Measurements from ENCODE around the gene STRBP. TPM values are rescaled to one million over a fixed set of nuclear protein-coding genes. Genes with fewer than 3 reads are reported as not detected.

The STRBP gene
- total RNA-seq, 2 donors from 2014 or later: 10.0 to 12.6 TPM

- no peak for TF ChIP-seq CTCF (IDR thresholded peaks at IDR 0.05)
- peaks cover 0 to 16% of the 10 kb centered on the region in 2 donors for H3K4me1 ChIP-seq
- no peaks in the 10 kb centered on the region for H3K9me3 ChIP-seq
- DNase-seq (ENCODE audit: low spot score): no peak
- no peaks in the 10 kb centered on the region for H3K27me3 ChIP-seq
- H3K36me3 ChIP-seq: peaks cover 20% of the 10 kb centered on the region
- no peak overlapping the region for H3K27ac ChIP-seq
- no peak overlapping the region for H3K4me3 ChIP-seq
Measured at GRCh38 chr9:123109540-123110279, 158.7 kb downstream of the STRBP start.

DNA sequence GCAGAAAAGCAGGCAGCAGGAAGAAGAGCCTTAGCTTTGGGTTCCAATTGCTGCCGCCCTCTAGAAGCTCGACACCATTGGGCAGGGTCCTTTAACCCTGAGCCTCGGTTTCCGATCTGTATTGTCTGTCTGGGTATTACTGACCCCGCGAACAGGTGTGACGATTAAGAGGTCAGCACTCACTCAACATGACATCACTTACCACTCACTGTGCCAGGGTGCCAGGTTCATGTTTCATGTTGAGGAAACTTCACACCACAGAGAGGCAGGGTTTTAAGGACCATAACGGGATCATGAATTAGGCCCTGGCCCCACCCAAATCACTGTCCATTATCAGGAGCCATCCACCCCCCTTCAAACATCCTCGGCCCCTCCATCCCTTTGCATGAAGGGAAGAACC lies 159.4 kb downstream of the STRBP start:
- no peak for DNase-seq (ENCODE audit: low spot score)
- peaks cover 0 to 16% of the 10 kb centered on the region in 2 donors for H3K4me1 ChIP-seq
- H3K4me3 ChIP-seq: no peak overlapping the region
- peaks cover 26% of the 10 kb centered on the region for H3K36me3 ChIP-seq
- TF ChIP-seq CTCF (IDR thresholded peaks at IDR 0.05): no peak
- no peaks in the 10 kb centered on the region for H3K9me3 ChIP-seq
- H3K27me3 ChIP-seq: no peaks in the 10 kb centered on the region
- H3K27ac ChIP-seq: no peak overlapping the region

- no peak overlapping the region for H3K4me3 ChIP-seq
- H3K9me3 ChIP-seq: no peaks in the 10 kb centered on the region
- H3K27ac ChIP-seq: no peak overlapping the region
- DNase-seq (ENCODE audit: low spot score): no peak
- H3K36me3 ChIP-seq: peaks cover 31% of the 10 kb centered on the region
- TF ChIP-seq CTCF (IDR thresholded peaks at IDR 0.05): no peak
- no peaks in the 10 kb centered on the region for H3K27me3 ChIP-seq
- H3K4me1 ChIP-seq: peaks cover 0 to 16% of the 10 kb centered on the region in 2 donors
Measured at GRCh38 chr9:123107639-123108285, 160.6 kb downstream of the STRBP start.

GRCh38 chr9:123105490-123105889 lies 162.9 kb downstream of the STRBP start:
- Histone ChIP-seq H3K36me3 (peaks cover 46% of the 10 kb centered on the region), H3K27ac (no peak overlapping the region), H3K9me3 (no peaks in the 10 kb centered on the region), H3K4me3 (no peak overlapping the region), H3K27me3 (no peaks in the 10 kb centered on the region), H3K4me1 (no peaks in the 10 kb centered on the region)
- DNase-seq (ENCODE audit: low spot score): no peak
- no peak for TF ChIP-seq CTCF (IDR thresholded peaks at IDR 0.05)

DNA sequence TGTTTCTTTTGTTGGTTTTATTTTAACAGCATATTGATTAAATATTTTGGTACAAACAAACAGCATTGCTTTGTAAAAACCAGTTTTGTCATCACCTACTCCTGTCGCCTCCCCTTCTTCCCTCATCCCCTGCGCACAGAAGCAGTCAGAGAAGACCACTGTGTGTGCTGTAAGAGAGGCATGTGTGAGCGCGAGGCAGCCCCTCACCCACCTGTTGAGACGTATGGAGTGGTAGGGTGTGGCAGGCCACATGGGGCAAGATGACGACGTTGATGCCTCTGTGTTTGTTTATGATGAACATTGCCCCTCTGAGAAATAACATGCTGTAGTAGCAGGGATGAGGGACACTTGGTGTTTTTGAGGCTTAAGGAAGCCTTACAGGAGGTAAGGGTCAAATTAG lies 163.6 kb downstream of the STRBP start:
- Histone ChIP-seq H3K9me3 (no peaks in the 10 kb centered on the region), H3K27ac (no peak overlapping the region), H3K36me3 (peaks cover 52% of the 10 kb centered on the region), H3K4me1 (no peaks in the 10 kb centered on the region), H3K4me3 (no peak overlapping the region), H3K27me3 (no peaks in the 10 kb centered on the region)
- DNase-seq (ENCODE audit: low spot score): no peak
- no peak for TF ChIP-seq CTCF (IDR thresholded peaks at IDR 0.05)
